ENCODE results near the gene CBFB. TPM values are rescaled to one million over a fixed set of nuclear protein-coding genes. Genes with fewer than 3 reads are reported as not detected.

The CBFB gene
- total and polyA plus RNA-seq, 2 of the 13 experiments (the other 11 are each of a cell fraction or from before 2014, with no cell fraction given), result 22.1 to 70.8 TPM

GRCh38 chr16:67028696-67029253, at the start of gene CBFB (continued):
- no peak for TF ChIP-seq ZNF577 (CRISPR knock-in tag; IDR thresholded peaks at IDR 0.05; ENCODE audit: borderline replicate concordance, low read depth)
- peak; percentile 32; the same call in 1 of the 2 replicates for TF ChIP-seq MTA1 (CRISPR knock-in tag; IDR thresholded peaks at IDR 0.05; ENCODE audit: borderline replicate concordance)
- peak; percentile 72; the same call in 1 of the 2 replicates for TF ChIP-seq ZNF564 (CRISPR knock-in tag; IDR thresholded peaks at IDR 0.05)
- TF ChIP-seq ZFP36L1 (CRISPR knock-in tag; IDR thresholded peaks at IDR 0.05), result peak; percentile 83
- TF ChIP-seq FOXC1 (CRISPR knock-in tag; IDR thresholded peaks at IDR 0.05; ENCODE audit: borderline replicate concordance), result no peak; the same call in 1 of the 2 replicates
- no peak for TF ChIP-seq NAIF1 (CRISPR knock-in tag; IDR thresholded peaks at IDR 0.05; ENCODE audit: borderline replicate concordance)
- peak; percentile 83; the same call in 1 of the 2 replicates for TF ChIP-seq ZNF350 (CRISPR knock-in tag; IDR thresholded peaks at IDR 0.05; ENCODE audit: borderline replicate concordance, low read depth)
- no peak for TF ChIP-seq KDM6A (CRISPR knock-in tag; IDR thresholded peaks at IDR 0.05; ENCODE audit: low read depth)
- TF ChIP-seq NFKB2 (CRISPR knock-in tag; IDR thresholded peaks at IDR 0.05; ENCODE audit: borderline replicate concordance), result peak; percentile 94; the same call in 1 of the 2 replicates
- peak; percentile 65 for TF ChIP-seq RBM39 (IDR thresholded peaks at IDR 0.05; ENCODE audit: low read depth, low read length, poor library complexity, severe bottlenecking)
- no peak for TF ChIP-seq SMARCC2 (IDR thresholded peaks at IDR 0.05)
- no peak for TF ChIP-seq PPARG (CRISPR knock-in tag; conservative IDR thresholded peaks at IDR 0.05)
- TF ChIP-seq AHDC1 (CRISPR knock-in tag; IDR thresholded peaks at IDR 0.05; ENCODE audit: borderline replicate concordance), result no peak
- TF ChIP-seq ZZZ3 (CRISPR knock-in tag; IDR thresholded peaks at IDR 0.05; ENCODE audit: borderline replicate concordance), result peak; percentile 74; the same call in 1 of the 2 replicates
- peak; percentile 94 for TF ChIP-seq ZNF605 (CRISPR knock-in tag; IDR thresholded peaks at IDR 0.05)
- no peak for TF ChIP-seq ZFP37 (CRISPR knock-in tag; IDR thresholded peaks at IDR 0.05; ENCODE audit: borderline replicate concordance)
- TF ChIP-seq ZMYM3 (CRISPR knock-in tag; IDR thresholded peaks at IDR 0.05), result peak; percentile 71
- no peak; the same call in 1 of the 2 replicates for TF ChIP-seq ZSCAN29 (CRISPR knock-in tag; conservative IDR thresholded peaks at IDR 0.05)
- TF ChIP-seq RFX1 (IDR thresholded peaks at IDR 0.05), result no peak
- TF ChIP-seq MLXIP (CRISPR knock-in tag; IDR thresholded peaks at IDR 0.05; ENCODE audit: borderline replicate concordance), result 0 out of 2 replicates have a peak, but pooled peaks have one; percentile 52
- TF ChIP-seq PHF20 (CRISPR knock-in tag; IDR thresholded peaks at IDR 0.05), result peak; percentile 90
